GM19467 (cell line): ENCODE measurements around the gene TOM1L2.
"Not testable (repeated sequence)": the region's sequence is repeated elsewhere in the genome, so short reads cannot be mapped to it uniquely, and the experiment has no call there.

ENCODE experiments used
- ATAC-seq: cut with Tn5 transposase; IDR thresholded peaks from one replicate; pipeline ENCODE4 v1.9.1; 2021; ENCODE audit warnings: mild to moderate bottlenecking, moderate library complexity; ENCODE audit not compliant: unreplicated experiment

Gene TOM1L2

DNA sequence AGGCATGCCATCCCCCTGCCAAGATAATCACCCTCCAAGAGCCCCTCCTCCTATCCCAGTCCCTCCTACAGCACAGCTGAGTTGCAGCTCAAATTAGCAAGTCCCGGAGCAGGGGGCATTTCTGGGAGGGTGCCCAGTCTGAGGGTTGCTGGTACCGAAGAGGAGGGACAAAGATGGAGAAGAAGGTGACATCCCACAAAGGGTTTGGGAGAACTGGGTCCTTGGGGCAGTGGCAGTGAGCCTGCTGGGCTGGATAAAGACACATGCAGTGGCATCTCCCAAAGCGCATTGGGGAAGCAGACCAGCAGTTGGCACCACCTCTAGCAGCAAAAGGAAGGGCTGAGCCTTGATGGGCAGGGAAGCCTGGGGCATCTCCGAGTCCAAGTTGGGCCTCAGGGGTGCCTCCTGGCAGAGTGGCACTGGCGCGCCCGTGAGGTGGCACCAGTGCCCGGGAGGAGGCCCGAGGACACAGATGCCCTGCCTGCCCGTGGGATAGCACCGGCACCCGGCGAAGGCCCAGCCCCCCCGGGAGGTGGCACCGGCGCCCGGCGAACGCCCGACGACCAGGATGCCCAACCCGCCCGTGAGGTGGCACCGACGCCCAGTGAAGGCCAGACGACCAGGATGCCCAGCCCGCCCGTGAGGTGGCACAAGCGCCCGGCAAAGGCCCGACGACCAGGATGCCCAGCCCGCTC lies 622 bp downstream of the TOM1L2 start:
- no peak for ATAC-seq

DNA sequence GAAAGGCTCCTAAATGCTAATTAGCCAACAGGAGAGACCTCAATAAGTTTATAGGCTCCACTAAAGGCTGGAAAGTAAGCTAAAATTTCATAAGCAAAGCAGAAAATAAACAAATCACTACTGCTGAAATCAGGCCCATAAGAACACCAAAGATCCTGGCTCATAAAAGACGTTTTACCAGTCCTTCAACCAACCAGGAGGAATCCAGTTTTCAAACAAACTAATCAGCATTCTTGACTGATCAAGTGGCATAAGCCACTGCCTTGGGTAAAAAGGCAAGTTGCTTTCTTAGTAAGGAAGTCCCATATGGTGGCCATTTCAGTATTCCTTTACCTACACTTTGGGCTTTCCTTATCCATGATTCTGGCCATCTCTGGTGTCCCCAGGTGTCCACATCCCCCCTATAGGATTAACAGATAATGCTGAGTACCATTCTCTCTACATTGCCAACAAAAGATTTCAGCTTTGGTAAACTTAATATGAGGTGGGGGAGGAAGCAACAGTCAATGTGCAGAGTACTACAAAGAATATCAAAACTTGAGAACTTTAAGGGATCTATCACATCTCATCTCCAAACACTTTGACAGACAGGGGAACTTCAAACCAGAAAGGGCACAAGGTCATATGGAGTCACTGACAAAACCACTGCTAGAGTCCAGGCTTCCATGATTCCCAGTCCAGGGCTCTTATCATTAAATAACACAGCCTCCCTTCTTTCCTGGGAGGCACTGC lies 1.3 kb downstream of the TOM1L2 start:
- no peak for ATAC-seq

DNA sequence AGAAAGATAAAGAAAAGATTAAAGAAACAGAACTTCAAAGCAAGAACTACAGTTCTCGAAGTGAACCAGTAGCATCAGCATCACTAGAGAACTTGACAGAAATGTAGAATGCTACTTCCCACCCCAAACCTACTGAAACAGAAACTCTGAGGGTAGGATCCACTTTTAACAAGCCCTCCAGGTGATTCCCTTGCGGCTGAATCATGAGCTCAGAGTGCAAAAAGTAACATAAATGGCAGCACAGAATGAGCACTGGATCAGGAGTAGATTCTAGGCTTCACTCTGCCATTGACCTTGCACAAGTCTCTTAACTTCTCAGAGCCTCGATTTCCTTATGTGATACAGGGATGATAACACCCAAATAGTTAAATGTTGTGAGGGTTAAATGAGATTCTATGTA lies 5.8 kb downstream of the TOM1L2 start:
- ATAC-seq = no peak

DNA sequence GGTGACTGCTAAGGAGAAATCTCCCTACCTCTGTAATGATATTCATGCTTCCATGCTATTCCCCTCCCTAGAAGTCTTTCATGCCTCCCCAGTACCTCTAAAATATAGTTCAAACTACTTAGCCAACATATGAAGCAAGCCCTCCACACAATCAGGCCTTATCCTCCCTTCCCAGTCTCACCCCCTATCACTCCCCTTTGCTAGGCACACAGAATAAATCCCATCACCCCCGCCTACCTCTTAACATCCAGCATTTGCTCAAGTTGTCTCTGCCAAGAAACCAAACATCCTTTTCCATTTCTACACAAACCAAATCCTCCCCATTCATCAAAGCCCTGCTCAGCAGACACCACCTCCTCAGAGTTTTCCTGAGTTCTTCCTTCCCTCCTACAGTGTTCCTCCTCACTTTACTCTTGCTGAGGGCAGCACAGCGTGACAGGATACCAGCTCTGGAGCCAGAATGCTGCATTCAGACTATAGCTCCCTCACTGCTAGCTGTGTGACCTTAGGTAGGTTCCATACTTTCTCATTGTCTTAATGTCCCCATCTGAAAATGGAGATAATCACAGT lies 7.0 kb downstream of the TOM1L2 start:
- ATAC-seq = no peak

DNA sequence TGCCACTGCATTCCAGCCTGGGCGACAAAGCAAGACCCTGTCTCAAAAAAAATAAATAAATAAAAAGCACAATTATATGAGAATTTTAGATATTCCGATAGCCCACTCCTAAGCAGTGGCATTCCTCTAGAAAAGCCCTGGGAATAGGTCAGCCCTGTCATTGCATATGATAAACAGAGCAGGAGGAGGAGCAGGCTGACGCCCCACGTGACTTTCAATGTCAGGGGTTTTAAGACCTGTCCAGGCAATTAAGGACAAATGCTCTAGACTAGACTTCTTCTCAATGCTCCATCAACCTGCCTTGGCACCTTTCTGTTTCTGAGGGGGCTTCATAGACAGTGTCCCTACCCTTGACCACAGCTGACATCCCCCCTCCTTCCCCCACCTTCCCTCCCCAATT lies 7.5 kb downstream of the TOM1L2 start:
- no peak for ATAC-seq

DNA sequence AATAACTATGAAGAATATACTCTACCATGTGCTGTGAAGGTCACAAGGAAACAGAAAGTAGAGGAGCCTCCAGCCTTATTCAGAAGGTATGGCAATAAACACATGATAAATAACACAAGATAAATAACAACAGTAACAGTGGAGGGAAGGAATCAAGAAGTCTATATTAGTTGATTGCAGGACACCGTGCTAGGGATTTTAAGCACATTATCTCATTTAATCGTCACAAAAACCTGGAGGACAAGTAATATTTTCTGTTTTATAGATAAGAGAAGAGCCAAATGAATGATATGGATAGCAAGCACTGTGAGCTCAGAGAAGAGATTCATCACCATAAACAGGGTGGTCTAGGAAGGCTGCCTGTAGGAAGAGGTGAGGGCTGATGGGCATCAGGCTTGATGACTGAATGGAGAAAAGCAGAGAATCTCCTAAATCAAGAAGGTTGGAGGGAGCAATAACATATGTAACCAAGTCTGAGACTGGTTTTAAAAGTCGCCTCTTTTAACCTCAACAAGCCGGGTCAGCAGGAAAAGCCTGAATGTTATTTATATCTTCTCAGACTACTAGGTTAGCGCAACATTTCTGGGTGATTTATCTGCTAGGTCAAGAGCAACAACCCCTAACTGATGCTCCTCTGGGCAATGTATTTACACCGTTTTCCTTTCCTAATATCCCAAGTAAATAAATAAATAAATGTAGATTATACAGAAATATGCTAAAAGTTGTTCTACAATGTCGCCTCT lies 8.3 kb downstream of the TOM1L2 start:
- no peak for ATAC-seq

DNA sequence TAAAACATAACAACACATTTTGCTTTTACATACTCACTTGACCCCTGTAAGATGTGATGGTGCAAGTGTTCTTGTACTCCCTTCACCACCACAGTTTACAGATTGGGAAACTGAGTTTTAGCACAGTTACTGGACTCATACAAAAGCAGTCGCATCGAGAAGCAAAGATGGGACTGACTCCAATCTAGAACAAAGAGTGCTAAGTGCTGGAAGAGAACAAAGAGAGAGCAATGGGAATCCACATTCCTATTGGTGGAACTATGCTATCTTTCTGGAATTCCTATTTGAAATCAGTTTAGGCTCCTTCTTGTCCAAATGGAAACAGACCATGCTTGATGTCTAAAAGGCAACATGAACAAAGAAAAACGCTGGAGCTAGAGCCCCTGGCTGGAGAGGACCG lies 9.1 kb downstream of the TOM1L2 start:
- no peak for ATAC-seq

DNA sequence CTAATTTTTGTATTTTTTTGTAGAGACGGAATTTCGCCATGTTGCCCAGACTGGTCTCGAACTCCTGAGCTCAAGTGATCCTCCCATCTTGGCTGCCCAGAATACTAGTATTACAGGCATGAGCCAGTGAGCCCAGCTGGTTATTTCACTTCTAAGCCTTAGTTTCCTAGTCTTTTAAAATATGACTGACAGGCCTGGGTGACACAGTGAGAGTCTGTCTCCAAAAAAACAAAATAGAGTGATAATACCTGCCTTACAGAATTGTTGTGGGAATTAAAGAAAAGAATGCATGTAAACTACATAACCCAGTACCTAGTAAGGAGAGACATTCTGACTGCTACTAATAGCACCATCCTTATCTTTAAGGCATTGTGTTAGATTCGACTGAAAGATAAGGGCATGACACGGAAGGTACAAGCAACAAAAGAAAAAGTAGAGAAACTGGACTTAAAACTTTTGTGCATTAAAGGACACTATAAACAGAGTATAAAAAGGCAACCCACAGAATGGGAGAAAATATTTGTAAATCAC lies 11.6 kb downstream of the TOM1L2 start:
- no peak for ATAC-seq

DNA sequence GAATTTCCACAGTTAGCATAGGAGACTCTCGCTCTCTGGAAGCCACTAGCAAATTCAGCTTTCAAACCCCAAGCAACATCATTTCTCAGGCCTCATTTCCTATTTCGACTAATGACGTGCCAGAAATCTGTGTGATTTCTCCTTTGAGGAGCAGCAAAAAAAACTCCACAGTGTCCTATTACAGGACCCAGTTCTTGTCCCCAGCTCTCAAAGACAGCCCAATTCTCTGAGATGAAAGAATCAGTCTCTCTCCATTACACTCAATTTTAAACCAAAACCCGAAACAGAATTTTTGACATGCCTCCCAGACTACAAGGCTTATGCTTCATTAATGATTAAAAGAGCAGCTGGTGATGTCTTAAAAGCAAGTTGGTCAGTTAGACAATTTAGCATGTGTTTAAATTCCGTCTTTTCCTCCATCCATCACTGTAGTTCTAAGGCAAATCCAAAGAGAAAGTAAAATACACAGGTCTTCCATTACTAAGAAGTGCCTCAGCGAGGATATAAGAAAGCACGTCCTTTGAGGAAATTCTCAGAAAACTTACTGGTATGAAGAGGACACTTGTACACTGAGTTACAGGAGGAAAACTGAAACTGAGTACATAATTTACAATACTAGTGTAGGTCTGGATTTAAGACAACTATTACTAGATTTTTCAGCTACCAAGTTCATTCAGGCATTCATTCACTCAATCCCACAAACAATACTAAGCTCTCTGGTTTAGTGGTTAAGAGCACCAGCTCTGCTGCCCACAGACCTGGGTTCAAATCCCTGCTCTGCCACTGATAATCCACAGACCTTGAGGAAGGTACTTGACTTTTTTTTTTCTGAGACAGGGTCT lies 12.5 kb downstream of the TOM1L2 start:
- peak; percentile 52 for ATAC-seq

DNA sequence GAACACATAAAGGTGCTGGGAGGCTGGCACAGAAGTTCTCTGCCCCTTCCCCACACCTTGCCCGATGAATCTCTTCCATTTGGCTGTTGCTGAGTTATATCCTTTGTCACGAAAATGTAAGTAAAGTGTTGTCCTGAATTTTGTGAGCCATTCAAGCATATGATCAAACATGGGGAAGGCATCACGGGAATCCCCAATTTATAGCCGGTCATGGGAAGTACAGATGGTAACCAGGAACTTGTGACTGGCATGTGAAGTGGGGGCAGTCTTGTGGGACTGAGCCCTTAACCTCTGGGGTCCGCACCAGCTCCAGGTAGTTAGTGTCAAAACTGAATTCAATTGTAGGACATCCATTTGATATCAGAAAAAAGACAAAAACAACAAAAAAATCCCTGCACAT lies 13.2 kb downstream of the TOM1L2 start:
- no peak for ATAC-seq

DNA sequence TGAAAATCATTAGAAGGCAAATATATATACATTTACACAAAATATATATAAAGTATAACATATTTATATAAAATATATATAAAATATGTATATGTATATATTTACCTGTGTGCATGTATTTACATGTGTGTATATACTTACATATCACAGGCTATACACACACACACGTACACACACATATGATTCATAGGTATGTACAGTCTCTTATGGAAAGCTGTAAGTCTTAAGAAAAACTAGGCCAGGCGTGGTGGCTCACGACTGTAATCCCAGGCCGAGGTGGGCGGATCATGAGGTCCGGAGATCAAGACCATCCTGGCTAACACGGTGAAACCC lies 14.7 kb downstream of the TOM1L2 start:
- ATAC-seq = no peak

DNA sequence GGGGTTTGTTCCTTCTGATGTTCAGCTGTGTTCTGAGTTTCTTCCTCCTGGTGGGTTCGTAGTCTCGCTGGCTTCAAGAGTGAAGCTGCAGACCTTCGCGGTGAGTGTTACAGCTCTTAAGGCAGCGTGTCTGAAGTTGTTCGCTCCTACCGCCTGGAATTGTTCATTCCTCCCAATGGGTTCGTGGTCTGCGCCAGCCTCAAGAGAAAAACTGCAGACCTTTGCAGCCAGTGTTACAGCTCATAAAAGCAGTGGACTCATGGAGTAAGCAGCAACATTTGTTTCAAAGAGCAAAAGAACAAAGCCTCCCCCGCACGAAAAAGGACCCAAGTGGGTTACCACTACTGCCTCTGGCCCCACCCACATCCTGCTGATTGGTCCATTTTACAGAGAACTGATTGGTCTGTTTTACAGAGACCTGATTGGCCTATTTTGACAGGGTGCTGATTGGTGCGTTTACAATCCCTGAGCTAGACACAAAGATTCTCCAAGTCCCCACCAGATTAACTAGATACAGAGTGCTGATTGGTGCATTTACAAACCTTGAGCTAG lies 16.3 kb downstream of the TOM1L2 start:
- not testable (repeated sequence) for ATAC-seq

DNA sequence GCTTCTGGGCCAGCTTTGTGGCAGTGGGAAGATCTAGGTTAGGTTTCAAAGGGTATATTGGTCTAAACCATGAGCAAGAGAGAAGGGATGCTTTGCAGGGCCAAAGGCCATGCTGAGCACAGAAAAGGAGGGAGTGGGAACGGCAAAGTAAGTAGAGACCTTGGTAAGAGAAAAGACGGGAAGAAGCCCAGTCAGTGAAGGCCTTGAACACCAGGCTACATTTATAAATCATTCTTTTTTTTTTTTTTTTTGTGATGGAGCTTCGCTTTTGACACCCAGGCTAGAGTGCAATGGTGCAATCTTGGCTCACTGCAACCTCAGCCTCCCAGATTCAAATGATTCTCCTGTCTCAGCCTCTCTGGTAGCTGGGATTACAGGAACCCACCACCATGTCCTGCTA lies 18.1 kb downstream of the TOM1L2 start:
- no peak for ATAC-seq

DNA sequence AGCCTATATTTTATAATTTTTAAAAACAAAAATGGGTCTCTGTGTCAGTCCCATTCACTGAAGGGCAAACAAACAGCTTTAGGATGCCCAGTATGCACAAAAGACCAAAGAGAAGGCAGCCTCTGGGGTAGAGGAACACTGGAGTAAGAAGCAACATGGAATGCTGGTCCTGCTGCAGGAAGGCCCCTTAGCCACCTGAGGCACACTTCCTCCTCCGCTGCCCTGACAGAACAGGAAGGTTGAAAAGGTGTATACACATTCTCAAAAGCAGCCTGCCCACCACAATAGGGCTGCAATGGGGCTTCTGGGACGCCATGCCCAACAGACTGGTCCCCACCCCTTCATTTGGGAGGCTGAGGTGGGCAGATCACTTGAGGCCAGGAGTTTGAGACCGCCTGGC lies 19.5 kb downstream of the TOM1L2 start:
- no peak for ATAC-seq

DNA sequence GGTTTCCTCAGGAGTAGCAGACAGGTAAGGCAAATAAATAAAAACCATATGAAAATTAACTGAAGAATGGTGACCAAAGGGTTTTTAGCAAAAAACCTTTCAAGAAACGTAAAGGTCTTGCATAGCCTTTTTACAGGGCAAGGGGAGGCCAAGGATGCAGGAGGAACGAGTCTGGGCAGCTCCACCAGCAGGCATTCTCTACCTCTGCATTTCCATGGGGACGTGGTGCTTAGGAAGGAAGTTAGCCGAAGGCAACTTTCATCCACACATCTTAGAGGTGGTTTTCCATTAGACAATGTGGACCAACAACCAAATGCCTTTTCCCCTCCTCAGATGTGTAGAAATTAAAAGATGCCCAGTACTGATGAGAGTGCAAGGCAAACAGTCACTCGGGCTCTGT lies 20.7 kb downstream of the TOM1L2 start:
- no peak for ATAC-seq

DNA sequence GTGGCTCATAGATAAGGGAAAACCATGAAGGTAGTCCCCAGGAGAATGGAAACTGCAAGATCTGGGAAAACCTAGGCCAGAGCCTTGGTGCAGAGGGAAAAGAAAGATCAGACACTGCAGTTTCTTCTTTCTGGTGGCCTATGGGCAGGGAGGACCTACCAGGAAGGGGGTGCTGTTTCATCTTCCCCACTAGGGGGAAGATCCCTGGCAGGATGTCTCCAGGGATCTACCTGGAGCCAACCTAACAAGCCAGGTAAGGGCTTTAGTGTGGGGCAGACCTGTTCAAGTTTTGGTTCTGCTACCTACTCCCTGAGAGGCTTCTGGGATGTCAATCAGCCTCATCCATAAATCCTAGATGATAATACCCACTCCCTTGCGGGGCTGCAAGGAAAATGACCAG lies 21.4 kb downstream of the TOM1L2 start:
- no peak for ATAC-seq

DNA sequence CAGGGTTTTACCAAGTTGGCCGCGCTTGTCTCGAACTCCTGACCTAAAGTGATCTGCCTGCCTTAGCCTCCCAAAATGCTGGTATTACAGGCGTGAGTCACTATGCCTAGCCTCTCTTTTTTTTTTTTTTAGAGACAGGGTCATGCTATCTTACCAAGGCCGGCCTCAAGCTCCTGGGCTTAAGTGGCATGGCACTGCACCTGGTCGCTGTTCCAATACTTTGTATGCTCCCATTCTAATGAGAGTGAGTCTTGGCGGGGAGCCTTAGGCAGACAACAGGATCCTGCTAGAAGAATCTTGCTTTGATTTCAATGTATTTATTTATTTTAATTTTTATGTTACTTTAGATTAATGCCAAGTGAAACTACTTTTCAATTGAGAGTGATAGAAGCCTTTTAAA lies 21.9 kb downstream of the TOM1L2 start:
- ATAC-seq = no peak

DNA sequence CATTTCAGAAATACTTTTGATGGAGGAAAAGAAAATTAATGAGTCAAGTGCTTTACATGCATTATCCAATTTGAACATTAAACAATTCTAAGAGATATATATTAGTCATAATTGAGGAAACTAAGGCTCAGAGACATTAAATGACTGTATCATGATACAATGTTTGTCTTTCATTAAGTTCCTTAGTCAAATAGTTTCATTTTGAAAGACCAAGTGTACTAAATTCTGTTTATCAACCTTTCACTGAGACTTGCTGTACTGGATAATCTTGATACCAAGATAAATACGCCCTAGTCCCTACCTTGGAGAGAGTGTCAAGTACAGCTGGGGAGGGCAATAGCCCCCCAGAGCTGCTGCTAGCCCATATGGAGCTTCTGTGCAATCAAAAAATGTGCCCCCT lies 24.2 kb downstream of the TOM1L2 start:
- ATAC-seq = no peak

DNA sequence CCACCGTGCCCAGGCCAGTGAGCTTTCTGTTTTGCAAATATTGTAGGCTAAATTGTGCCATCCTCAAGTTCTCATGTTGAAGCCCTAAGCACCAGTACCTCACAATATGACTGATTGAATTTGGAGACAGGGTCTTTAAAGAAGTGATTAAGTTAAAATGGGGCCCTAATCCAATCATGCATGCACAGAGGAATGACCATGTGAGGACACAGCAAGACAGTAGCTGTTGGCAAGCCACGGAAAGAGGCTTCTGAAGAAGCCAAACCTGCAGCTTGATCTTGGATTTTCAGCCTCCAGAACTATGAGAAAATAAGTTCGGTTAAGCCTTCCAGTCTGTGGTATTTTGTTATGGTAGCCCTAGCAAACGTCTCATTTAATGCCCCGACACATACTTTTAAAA lies 24.9 kb downstream of the TOM1L2 start:
- ATAC-seq = no peak

DNA sequence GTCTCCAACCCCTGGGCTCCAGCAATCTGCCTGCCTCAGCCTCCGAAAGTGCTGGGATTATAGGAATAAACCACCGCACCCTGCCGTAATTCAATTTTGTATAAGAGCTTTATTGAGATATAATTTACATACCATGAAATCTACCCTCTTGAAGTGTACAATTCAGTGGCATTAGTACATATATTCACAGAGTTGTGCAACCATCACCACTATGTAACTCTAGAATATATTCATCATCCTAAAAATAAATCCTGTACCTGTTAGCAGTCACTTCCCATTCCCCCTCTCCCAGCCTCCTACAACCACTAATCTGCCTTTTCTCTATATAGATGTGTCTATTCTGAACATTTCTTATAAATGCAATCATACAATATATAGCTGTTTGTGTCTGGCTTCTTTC lies 26.1 kb downstream of the TOM1L2 start:
- ATAC-seq = no peak
